PC-3 (cell line): Measurements from ENCODE around the gene TLR3. TPM values are rescaled to one million over a fixed set of nuclear protein-coding genes. Genes with fewer than 3 reads are reported as not detected.

Experiments
- ATAC-seq: fragments of 200-7000 bp; cut with Tn5 transposase; 2 replicates; pipeline ENCODE4 v1.9.1; 2020; ENCODE audit warnings: mild to moderate bottlenecking, moderate library complexity
- BruUV-seq: library from RNA; stranded (reverse); fragments of 400-500 nt; replicated peaks from 2 replicates; lab custom pipeline; 2021; lab: Mats Ljungman, UMichigan
- CTCF ChIA-PET: fragments of 300-600 bp; sonication (Branson Sonifier 250); formaldehyde crosslinking; loops from one replicate; lab custom pipeline; 2022; ENCODE audit warnings: antibody characterized with exemption; lab: Charles Lee
- POLR2A ChIA-PET: fragments of 300-600 bp; sonication (Branson Sonifier 250); formaldehyde crosslinking; loops from one replicate; lab custom pipeline; 2022; ENCODE audit warnings: antibody characterized with exemption; ENCODE audit not compliant: unreplicated experiment; lab: Charles Lee
- DNase-seq: peaks from one replicate; pipeline ENCODE4 v3.0.0-alpha.2; 2015
- H2AFZ ChIP-seq: fragments of 300-600 bp; sonication (generic); 2 replicates; pipeline ENCODE4 v1.6.0; 2016; ENCODE audit warnings: antibody characterized with exemption, low read length
- H3F3A ChIP-seq: fragments of 300-600 bp; sonication (generic); one replicate; pipeline ENCODE4 v1.6.0; 2017; ENCODE audit warnings: antibody characterized with exemption, low read length, control low read depth, mild to moderate bottlenecking; ENCODE audit not compliant: unreplicated experiment
- H3K27ac ChIP-seq: fragments of 300-600 bp; sonication (generic); 2 replicates; pipeline ENCODE4 v1.5.1; 2016; ENCODE audit warnings: mild to moderate bottlenecking, low read length
- H3K27me3 ChIP-seq: fragments of 300-600 bp; sonication (generic); 2 replicates; pipeline ENCODE4 v1.6.1; 2016; ENCODE audit warnings: low read length, mixed read lengths
- H3K36me3 ChIP-seq: fragments of 300-600 bp; sonication (generic); 2 replicates; pipeline ENCODE4 v1.6.1; 2016; ENCODE audit warnings: low read depth, mixed run types, low read length, mixed read lengths
- H3K4me1 ChIP-seq: fragments of 300-600 bp; sonication (generic); 2 replicates; pipeline ENCODE4 v1.5.1; 2016; ENCODE audit warnings: low read length; ENCODE audit not compliant: insufficient read depth
- H3K4me2 ChIP-seq: fragments of 300-600 bp; sonication (generic); 2 replicates; pipeline ENCODE4 v1.6.0; 2016; ENCODE audit warnings: low read length
- H3K4me3 ChIP-seq: fragments of 300-600 bp; sonication (generic); 2 replicates; pipeline ENCODE4 v1.5.1; 2016; ENCODE audit warnings: mild to moderate bottlenecking, low read length, mixed read lengths
- H3K79me2 ChIP-seq: fragments of 300-600 bp; sonication (generic); 2 replicates; pipeline ENCODE4 v1.6.1; 2017; ENCODE audit warnings: low read length, mixed read lengths
- H3K9ac ChIP-seq: fragments of 300-600 bp; sonication (generic); 2 replicates; pipeline ENCODE4 v1.6.0; 2016; ENCODE audit warnings: mild to moderate bottlenecking, low read length
- H3K9me2 ChIP-seq: fragments of 300-600 bp; sonication (generic); replicated peaks from 2 replicates; pipeline ENCODE4 v1.6.1; 2016; ENCODE audit warnings: mixed run types, low read length, mixed read lengths
- H3K9me3 ChIP-seq: fragments of 300-600 bp; sonication (generic); 2 replicates; pipeline ENCODE4 v1.6.1; 2016; ENCODE audit warnings: low read length, mixed read lengths
- H4K20me1 ChIP-seq: fragments of 300-600 bp; sonication (generic); 2 replicates; pipeline ENCODE4 v1.6.1; 2016; ENCODE audit warnings: low read length, mixed read lengths
- EZH2 ChIP-seq: fragments of 300-600 bp; sonication (generic); IDR thresholded peaks from one replicate; pipeline ENCODE4 v1.6.1; 2017; ENCODE audit warnings: antibody characterized with exemption, mild to moderate bottlenecking, low read length; ENCODE audit not compliant: unreplicated experiment
- EZH2phosphoT487 ChIP-seq: fragments of 300-600 bp; sonication (generic); IDR thresholded peaks from 2 replicates; pipeline ENCODE4 v1.6.1; 2018; ENCODE audit warnings: mild to moderate bottlenecking, antibody characterized with exemption, low read length, borderline replicate concordance
- intact Hi-C: fragments of 100-400 bp; cut with micrococcal nuclease; formaldehyde crosslinking; loops from 2 replicates; pipeline ENCODE4 v1.9.0; 2023
- total RNA-seq: library from RNA; depleted of rRNA; stranded (reverse); fragments of >200 nt; gene quantifications from 2 replicates; pipeline ENCODE4 v1.2.3, GENCODE V29; 2014
- TF ChIP-seq, protein P1 (sequence below): fragments of 300-600 bp; sonication (generic); conservative IDR thresholded peaks from 2 replicates; pipeline ENCODE4 v1.5.1; 2017; ENCODE audit warnings: antibody characterized with exemption, low read depth, mild to moderate bottlenecking, low read length

TLR3 gene
- total RNA-seq, 1 experiment from 2014 or later, result 0.33 TPM

DNA sequence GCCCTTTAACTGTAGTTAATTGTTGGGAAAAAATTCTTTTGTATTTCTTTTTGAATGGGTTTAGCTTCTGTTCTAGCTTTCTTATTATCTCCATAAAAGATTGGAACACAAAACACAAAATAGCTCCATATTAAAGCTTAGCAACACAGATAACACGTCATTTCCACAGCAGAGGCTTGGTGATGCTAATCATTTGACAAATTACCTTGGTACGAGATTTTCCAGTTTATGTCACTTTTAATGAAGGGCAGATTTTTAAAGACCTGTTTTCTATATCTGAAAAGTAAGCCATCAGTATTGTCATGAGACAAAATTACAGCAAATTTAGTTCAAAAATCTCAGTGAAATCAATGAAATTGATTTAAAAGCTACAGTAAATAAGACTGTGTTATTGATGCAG, 63.0 kb downstream of the TLR3 start:
- ATAC-seq (no peak), DNase-seq (no peak)
- no peak overlapping the region for H3K4me2 ChIP-seq
- no peaks in the 10 kb centered on the region for H3K4me1 ChIP-seq
- H3K27ac ChIP-seq, result no peak overlapping the region
- H3F3A ChIP-seq, result no peaks in the 10 kb centered on the region
- H4K20me1 ChIP-seq, result no peaks in the 10 kb centered on the region
- no TSS peak for BruUV-seq
- ChIA-PET POLR2A (no interaction called here), CTCF (no interaction called here)
- H3K79me2 ChIP-seq, result no peaks in the 10 kb centered on the region
- no peak overlapping the region for H3K4me3 ChIP-seq
- H3K27me3 ChIP-seq, result no peaks in the 10 kb centered on the region
- TF ChIP-seq EZH2phosphoT487, result no peak
- TF ChIP-seq, protein P1, sequence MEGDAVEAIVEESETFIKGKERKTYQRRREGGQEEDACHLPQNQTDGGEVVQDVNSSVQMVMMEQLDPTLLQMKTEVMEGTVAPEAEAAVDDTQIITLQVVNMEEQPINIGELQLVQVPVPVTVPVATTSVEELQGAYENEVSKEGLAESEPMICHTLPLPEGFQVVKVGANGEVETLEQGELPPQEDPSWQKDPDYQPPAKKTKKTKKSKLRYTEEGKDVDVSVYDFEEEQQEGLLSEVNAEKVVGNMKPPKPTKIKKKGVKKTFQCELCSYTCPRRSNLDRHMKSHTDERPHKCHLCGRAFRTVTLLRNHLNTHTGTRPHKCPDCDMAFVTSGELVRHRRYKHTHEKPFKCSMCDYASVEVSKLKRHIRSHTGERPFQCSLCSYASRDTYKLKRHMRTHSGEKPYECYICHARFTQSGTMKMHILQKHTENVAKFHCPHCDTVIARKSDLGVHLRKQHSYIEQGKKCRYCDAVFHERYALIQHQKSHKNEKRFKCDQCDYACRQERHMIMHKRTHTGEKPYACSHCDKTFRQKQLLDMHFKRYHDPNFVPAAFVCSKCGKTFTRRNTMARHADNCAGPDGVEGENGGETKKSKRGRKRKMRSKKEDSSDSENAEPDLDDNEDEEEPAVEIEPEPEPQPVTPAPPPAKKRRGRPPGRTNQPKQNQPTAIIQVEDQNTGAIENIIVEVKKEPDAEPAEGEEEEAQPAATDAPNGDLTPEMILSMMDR, result no peak
- TF ChIP-seq EZH2, result no peak
- no peak overlapping the region for H2AFZ ChIP-seq
- H3K9me2 ChIP-seq, result no peaks in the 10 kb centered on the region
- H3K9me3 ChIP-seq, result no peaks in the 10 kb centered on the region
- no peak overlapping the region for H3K9ac ChIP-seq
- intact Hi-C loops, result no loop called here
- H3K36me3 ChIP-seq, result no peaks in the 10 kb centered on the region

DNA sequence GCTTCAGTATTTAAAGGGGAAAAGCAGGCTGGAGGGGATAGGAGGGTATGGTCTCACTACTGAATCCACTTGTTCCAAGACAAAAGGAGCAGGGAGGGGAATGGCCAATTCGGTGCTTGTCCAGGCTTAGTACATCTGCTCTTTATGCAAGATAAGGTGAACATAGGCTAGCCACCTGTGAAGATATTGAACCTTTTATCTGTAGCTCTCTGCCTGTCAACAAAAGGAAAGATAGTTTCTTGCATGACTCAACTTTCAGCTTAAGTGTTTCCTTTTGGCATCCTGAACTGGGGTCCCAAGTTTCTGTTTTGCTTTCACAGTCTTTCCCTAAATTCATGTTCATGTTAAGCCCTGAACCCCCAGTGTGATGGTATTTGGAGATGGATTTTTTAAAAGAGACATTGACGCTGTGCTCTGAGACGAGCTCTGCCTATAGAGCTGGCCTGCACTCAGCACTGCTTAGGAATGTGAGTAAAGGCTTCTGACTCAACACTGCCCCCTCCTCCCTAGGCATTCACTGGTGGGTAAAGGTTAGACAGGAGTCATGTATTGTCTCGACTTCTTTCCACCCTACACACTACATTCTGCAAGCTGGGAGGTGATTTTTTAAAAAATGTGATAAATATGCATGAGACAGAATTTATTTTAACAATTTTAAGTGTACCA, 63.8 kb downstream of the TLR3 start:
- DNase-seq, result peak; percentile 34
- no peaks in the 10 kb centered on the region for H3K79me2 ChIP-seq
- H4K20me1 ChIP-seq, result no peaks in the 10 kb centered on the region
- no peaks in the 10 kb centered on the region for H3K9me3 ChIP-seq
- no peaks in the 10 kb centered on the region for H3K36me3 ChIP-seq
- no peaks in the 10 kb centered on the region for H3K4me1 ChIP-seq
- no peak overlapping the region for H3K27ac ChIP-seq
- ChIA-PET CTCF (no interaction called here), POLR2A (no interaction called here)
- H3K9ac ChIP-seq, result no peak overlapping the region
- no peak overlapping the region for H3K4me2 ChIP-seq
- TF ChIP-seq, protein P1, result 0 out of 2 replicates have a peak, but pooled peaks have one; percentile 13
- TF ChIP-seq EZH2phosphoT487, result no peak
- H3K27me3 ChIP-seq, result no peaks in the 10 kb centered on the region
- peak; percentile 57; the same call in 1 of the 2 replicates for ATAC-seq
- intact Hi-C loops, result no loop called here
- no peaks in the 10 kb centered on the region for H3K9me2 ChIP-seq
- no peak overlapping the region for H3K4me3 ChIP-seq
- no peak overlapping the region for H2AFZ ChIP-seq
- BruUV-seq, result no TSS peak
- no peaks in the 10 kb centered on the region for H3F3A ChIP-seq

DNA sequence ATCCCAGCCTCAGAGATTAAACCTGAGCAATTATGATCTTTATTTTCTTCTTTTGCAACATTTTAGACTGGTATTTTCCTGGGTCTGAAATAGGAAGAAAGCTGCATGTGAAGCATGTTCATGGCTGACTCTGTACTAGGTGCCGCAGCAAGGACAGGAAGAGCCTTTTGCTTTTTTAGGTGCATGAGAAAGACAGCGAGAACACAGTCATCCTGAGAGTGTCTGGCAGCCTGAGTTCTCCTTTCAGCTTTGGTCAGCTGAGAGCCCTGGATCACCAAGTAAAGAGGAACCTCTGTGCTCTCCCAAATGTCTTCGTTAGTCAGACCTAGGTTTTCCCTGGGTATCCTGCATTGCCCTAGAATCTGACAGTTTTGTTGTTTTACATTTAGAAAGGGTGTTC, 65.3 kb downstream of the TLR3 start:
- POLR2A ChIA-PET, result no interaction called here
- intact Hi-C loops, result no loop called here
- CTCF ChIA-PET, result interaction anchor here (0.6 kb wide), 1 partner anchor 244 kb away, joined by 4 read pairs; no protein-coding TSS in a partner anchor

More for the DNA sequence above, 65.3 kb downstream of the TLR3 start:
- TF ChIP-seq EZH2phosphoT487 (no peak), EZH2 (no peak)
- TF ChIP-seq, protein P1, result no peak
- Histone ChIP-seq H2AFZ (no peak overlapping the region), H3K4me3 (no peak overlapping the region), H3K9ac (no peak overlapping the region), H3F3A (no peaks in the 10 kb centered on the region), H3K9me2 (no peaks in the 10 kb centered on the region), H3K9me3 (no peaks in the 10 kb centered on the region), H3K36me3 (no peaks in the 10 kb centered on the region), H3K4me2 (no peak overlapping the region), H3K27me3 (no peaks in the 10 kb centered on the region), H3K4me1 (no peaks in the 10 kb centered on the region), H3K27ac (no peak overlapping the region), H4K20me1 (no peaks in the 10 kb centered on the region), H3K79me2 (no peaks in the 10 kb centered on the region)
- DNase-seq (no peak), ATAC-seq (no peak)
- BruUV-seq, result no TSS peak
